SKM-1 treated with dmso at 0.1 percent for 144 hours (cell line): ENCODE results near the gene RIPOR2.
"Not testable (repeated sequence)": the region's sequence is repeated elsewhere in the genome, so short reads cannot be mapped to it uniquely, and the experiment has no call there.

Experiments
- DNase-seq: peaks from one replicate; lab custom pipeline; 2025; ENCODE audit not compliant: unreplicated experiment; lab: John Stamatoyannopoulos, UW

Gene RIPOR2

GRCh38 chr6:24926192-24926591 is 9.6 kb downstream of the RIPOR2 start:
- no peak for DNase-seq

DNA sequence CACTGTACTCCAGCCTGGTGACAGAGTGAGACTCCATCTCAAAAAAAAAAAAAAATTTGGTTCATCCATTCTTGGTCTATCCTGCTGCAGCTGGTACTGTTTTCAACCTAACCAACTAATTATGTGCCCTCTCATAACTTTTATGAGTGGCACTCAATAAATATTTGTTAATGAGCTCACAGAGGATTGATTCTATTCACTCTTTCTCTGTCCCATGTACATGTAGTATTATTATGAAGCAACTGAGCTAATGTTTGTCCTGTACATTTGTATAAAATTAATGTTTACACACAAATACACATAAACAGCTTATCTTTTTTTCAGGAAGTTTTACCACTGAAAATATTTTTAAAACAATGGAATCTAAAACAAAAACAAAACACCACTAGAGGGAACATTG is 10.1 kb downstream of the RIPOR2 start:
- no peak for DNase-seq

DNA sequence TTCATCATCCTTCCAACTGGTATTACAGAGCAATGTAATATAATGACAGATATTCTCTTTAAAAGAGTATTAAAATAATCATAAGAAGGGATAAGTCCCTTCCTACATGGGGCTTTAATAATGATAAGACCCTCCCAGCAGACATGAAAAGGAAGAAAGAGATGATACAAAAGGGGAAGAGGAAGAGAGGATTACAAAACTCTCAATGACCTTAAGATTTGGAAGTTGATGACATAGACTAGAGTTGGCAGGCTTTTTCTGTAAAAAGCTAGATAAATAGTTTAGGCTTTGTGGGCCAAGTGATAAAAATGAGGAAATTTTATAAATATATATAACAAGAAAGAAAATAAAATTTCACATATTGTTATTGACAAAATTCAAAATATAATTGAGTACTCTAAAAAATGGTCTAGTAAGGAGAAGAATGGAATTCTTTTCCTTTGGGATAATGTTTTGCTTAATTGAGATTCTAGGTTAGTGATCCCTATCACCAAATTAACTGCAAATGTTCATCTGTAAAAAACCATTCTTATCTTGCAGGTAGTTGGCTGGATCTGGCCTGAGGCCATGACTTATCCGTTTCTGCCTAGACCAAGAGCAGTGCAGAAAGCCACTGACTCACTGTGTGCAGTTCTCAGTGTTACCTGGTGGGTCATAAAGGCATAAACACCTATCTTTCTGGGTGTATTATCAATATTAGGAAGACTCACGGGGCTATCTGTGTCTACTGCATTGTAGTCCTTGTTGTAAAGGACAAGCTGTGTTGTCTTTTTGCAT is 11.0 kb downstream of the RIPOR2 start:
- peak; percentile 83 for DNase-seq

DNA sequence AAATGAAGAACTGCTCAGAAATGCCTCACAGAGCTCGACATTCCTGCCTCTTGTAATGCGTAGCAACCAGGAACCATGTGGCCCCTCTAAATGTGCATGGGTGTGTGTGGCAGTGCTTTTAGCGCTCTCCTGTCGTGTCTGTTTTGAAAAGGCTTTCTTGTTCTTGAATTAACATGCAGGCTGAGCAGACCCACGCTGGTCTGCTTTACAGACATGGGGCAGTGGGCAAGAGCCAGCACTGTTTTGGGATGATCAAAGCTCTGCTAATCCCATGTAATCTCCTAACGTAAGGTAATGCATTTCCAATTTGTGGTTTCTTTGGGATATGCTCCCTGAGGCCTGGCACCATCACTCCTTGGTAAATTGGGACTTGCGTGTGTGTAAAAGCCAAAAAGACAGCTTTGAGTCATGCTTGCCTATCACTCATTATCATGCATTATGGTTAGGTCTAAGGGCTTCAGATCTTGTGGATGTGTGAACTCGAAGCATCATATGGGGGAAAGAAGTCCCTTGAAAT is 11.8 kb downstream of the RIPOR2 start:
- no peak for DNase-seq

DNA sequence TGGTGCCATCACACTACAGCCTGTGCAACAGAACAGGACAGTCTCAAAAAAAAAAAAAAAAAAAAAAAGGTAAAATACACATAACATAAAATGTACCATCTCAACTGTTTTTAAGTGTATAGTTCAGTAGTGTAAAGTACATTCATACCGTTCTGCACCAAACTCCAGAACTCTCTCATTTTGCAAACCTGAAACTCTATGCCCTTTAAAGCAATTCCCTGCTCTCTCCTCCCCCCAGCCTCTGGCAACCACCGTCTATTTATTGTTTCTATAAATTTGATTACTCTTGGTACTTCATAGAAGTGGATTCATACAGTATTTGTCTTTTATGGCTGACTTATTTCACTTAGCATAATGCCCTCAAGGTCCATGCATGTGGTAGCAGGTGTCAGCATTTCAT is 12.9 kb downstream of the RIPOR2 start:
- no peak for DNase-seq

GRCh38 chr6:24922170-24922569 is 13.6 kb downstream of the RIPOR2 start:
- DNase-seq = peak; percentile 41

GRCh38 chr6:24920136-24920535 is 15.6 kb downstream of the RIPOR2 start:
- DNase-seq = no peak

DNA sequence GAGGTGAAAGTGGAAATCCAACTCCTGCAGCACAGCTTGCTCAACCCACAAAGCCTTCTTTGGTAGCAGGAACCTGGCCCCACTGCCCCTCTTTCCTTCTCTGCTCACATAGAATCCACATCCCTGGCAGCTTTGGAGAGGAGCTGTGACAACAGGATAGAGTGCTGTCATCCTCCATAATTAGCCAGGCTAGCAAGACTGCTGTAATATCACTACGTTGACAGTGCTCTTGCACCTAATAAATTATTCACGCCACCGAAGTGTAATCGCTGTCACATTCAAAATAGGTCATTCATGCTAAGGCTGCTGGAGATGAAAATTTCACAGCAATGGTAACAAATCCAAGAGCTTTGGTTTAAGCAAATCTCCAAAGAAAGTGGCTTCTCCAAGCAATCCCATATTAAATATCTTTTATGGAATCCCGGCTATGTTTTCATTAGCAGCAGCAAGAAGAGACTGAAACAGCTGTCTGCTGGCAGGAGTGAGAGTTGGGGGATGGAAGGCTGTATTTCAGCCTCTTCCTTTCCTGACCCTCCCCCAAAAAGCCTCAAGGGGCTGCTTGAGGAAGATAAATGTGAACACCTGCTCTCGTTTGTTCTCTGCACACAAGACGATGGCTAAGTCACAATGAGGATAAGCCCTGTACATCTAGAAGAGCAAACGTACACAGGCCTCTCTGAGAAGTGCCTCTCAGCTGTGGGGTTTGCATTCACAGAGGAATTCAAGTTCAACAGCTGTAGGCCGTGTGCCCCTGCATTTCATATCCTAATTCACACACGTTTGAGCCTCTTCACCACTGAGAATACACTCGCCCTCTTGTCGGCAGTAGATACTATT is 16.5 kb downstream of the RIPOR2 start:
- DNase-seq = no peak

GRCh38 chr6:24918641-24919055 is 17.1 kb downstream of the RIPOR2 start:
- no peak for DNase-seq

- no peak for DNase-seq
Observed at GRCh38 chr6:24916496-24916895, 19.3 kb downstream of the RIPOR2 start.

DNA sequence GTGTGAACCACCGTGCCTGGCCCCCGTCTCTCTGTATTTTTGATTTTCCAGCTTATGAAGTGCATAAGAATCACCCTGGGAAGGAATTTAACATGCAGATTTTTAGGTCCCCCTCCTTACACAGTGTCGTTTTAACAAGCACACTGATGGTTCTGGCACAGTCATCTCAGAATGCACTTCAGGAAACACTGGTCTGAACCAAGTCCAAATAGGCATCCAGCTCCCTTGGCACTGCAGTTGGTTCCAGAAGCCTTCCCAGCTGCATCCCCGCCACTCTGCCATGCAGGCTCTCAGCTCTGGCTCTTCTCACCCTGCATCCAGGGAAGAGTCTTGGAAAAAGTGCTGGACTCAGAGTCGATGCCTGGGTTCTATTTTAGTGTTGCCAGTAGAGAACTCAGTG is 20.1 kb downstream of the RIPOR2 start:
- DNase-seq = no peak

GRCh38 chr6:24914082-24914481 is 21.7 kb downstream of the RIPOR2 start:
- not testable (repeated sequence) for DNase-seq

DNA sequence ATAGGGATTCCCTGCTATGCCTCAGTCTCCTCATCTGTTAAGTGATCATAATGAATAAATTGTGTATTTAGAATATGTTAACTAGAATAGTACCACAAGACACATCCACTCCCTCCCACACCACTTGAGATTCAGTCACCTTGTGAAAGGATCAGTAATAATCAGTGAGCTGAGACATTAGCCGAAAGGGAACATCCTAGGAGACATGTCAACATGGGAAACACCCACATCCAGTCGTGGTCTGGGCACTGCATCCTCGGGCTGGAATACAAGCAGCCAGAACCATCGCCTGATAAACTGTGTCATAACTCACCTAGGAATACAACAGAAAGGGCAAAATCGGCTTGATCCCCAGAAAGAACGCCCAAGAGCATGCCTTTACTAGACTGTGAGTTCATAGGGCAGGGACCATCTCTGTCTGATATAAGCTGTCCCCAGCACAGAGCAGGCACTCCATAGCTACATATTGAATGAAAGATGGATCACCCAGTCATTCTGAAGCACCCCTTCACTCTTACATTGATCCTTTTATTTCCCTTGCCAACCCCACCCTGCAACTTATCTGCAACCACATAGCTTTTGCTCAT is 23.9 kb downstream of the RIPOR2 start:
- DNase-seq = no peak

DNA sequence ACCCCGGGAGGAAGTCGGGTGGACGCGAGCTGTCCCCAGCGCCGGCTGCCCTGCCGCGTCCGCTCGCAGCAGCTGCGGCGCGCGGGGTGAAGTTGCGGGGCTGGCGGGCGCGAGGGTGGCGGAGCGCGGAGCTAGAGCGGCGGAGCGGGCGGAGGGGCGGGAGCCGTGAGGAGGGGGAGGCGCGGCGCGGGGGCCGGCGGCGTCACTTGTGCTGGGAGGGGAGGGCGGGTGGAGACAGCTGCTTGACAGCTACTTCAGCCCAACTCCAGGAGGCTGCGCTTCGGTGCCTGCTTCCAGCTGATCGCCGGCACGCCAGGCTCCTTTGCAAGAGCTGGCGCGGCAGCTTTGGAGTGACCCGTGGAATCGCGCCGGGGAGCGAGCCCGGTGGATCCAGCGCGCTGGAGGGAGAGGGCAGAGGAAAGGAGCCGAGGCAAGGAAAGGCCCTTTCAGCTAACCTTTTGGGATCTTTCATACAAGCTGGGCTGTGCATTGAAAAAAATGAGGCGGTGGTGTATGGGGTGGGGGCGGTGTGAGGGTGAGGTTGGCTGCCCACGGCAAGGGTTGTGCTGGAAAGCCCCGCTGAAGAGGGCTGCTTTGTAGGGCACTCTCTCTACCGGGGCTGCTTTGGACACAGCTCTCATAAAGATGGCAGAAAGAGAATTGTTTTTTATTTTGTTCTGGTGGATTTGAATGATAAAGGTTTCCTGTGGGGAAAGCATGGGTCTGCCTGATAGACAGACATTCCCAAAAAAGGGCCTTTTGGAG is 24.6 kb downstream of the RIPOR2 start:
- DNase-seq = peak; percentile 35

GRCh38 chr6:24910331-24910960 is 25.3 kb downstream of the RIPOR2 start:
- no peak for DNase-seq

- DNase-seq = no peak
Observed at GRCh38 chr6:24909241-24910216, 26.2 kb downstream of the RIPOR2 start.

GRCh38 chr6:24908650-24909035 is 27.1 kb downstream of the RIPOR2 start:
- DNase-seq = no peak

- DNase-seq = no peak
Observed at GRCh38 chr6:24907919-24908649, 27.7 kb downstream of the RIPOR2 start.

DNA sequence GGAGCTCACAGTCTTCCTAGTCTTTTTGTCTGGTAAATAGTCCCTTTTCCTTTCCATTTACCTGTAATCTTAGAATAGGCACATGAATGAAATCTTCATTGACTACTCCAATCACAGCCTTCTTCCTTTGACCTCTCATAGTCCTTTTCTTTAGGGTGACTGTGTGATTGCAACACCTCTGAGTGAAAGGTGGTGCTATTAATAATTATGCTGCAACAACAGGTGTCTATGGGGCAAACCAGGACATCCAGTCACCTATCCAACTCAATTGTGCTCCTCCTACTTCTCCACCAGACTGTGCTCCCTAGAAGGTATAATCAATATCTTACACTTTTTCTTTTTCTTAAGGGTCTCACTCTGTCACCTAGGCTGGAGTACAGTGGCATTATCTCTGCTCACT is 29.4 kb downstream of the RIPOR2 start:
- DNase-seq = no peak
